ENCODE data around the gene DOCK7. TPM values are rescaled to one million over a fixed set of nuclear protein-coding genes. Genes with fewer than 3 reads are reported as not detected.

Gene DOCK7
- total RNA-seq, 1 donor from 2014 or later: 28.0 TPM

- H3K27me3 Mint-ChIP-seq (ENCODE audit: unreplicated experiment): no peaks in the 10 kb centered on the region
- H3K4me1 Mint-ChIP-seq (ENCODE audit: unreplicated experiment): no peaks in the 10 kb centered on the region
- H3K4me3 Mint-ChIP-seq (ENCODE audit: unreplicated experiment): no peak within 1 kb of the TSS
- no peaks in the 10 kb centered on the region for H3K9me3 Mint-ChIP-seq (ENCODE audit: unreplicated experiment)
- H3K27ac Mint-ChIP-seq (ENCODE audit: unreplicated experiment): no peak within 1 kb of the TSS
- no peak for TF ChIP-seq CTCF (IDR thresholded peaks at IDR 0.05; ENCODE audit: unreplicated experiment)
- no peak for DNase-seq (ENCODE audit: low spot score)
- H3K36me3 Mint-ChIP-seq (ENCODE audit: low read depth, unreplicated experiment): no peaks in the 10 kb centered on the region
Measured at GRCh38 chr1:62597281-62597680, 90.9 kb downstream of the DOCK7 start, which contains the start of gene ANGPTL3. Gene ANGPTL3, plus strand, starts transcription at chr1:62597520. Its CDS starts 47 bp downstream, at chr1:62597567.

- TF ChIP-seq CTCF (IDR thresholded peaks at IDR 0.05; ENCODE audit: unreplicated experiment): no peak
- H3K27ac Mint-ChIP-seq (ENCODE audit: unreplicated experiment): no peak overlapping the region
- peaks cover 1% of the 10 kb centered on the region for H3K27me3 Mint-ChIP-seq (ENCODE audit: unreplicated experiment)
- H3K4me1 Mint-ChIP-seq (ENCODE audit: unreplicated experiment): no peaks in the 10 kb centered on the region
- no peak overlapping the region for H3K4me3 Mint-ChIP-seq (ENCODE audit: unreplicated experiment)
- DNase-seq (ENCODE audit: low spot score): no peak
- H3K9me3 Mint-ChIP-seq (ENCODE audit: unreplicated experiment): no peaks in the 10 kb centered on the region
- no peaks in the 10 kb centered on the region for H3K36me3 Mint-ChIP-seq (ENCODE audit: low read depth, unreplicated experiment)
Measured at GRCh38 chr1:62595647-62596046, 92.5 kb downstream of the DOCK7 start.

- no peaks in the 10 kb centered on the region for H3K4me1 Mint-ChIP-seq (ENCODE audit: unreplicated experiment)
- H3K4me3 Mint-ChIP-seq (ENCODE audit: unreplicated experiment): no peak overlapping the region
- no peaks in the 10 kb centered on the region for H3K9me3 Mint-ChIP-seq (ENCODE audit: unreplicated experiment)
- peaks cover 1% of the 10 kb centered on the region for H3K27me3 Mint-ChIP-seq (ENCODE audit: unreplicated experiment)
- no peaks in the 10 kb centered on the region for H3K36me3 Mint-ChIP-seq (ENCODE audit: low read depth, unreplicated experiment)
- DNase-seq (ENCODE audit: low spot score): no peak
- TF ChIP-seq CTCF (IDR thresholded peaks at IDR 0.05; ENCODE audit: unreplicated experiment): no peak
- H3K27ac Mint-ChIP-seq (ENCODE audit: unreplicated experiment): no peak overlapping the region
Measured at GRCh38 chr1:62593825-62594394, 94.3 kb downstream of the DOCK7 start.

- Mint-ChIP-seq H3K4me1 (ENCODE audit: unreplicated experiment) (no peaks in the 10 kb centered on the region), H3K9me3 (ENCODE audit: unreplicated experiment) (no peaks in the 10 kb centered on the region), H3K27me3 (ENCODE audit: unreplicated experiment) (peaks cover 1% of the 10 kb centered on the region), H3K27ac (ENCODE audit: unreplicated experiment) (no peak overlapping the region), H3K4me3 (ENCODE audit: unreplicated experiment) (no peak overlapping the region), H3K36me3 (ENCODE audit: low read depth, unreplicated experiment) (no peaks in the 10 kb centered on the region)
- no peak for TF ChIP-seq CTCF (IDR thresholded peaks at IDR 0.05; ENCODE audit: unreplicated experiment)
- no peak for DNase-seq (ENCODE audit: low spot score)
Measured at GRCh38 chr1:62590970-62591368, 97.2 kb downstream of the DOCK7 start.

GRCh38 chr1:62590255-62590969 lies 97.8 kb downstream of the DOCK7 start:
- TF ChIP-seq CTCF (IDR thresholded peaks at IDR 0.05; ENCODE audit: unreplicated experiment): no peak
- DNase-seq (ENCODE audit: low spot score): no peak
- Mint-ChIP-seq H3K27me3 (ENCODE audit: unreplicated experiment) (peaks cover 1% of the 10 kb centered on the region), H3K9me3 (ENCODE audit: unreplicated experiment) (no peaks in the 10 kb centered on the region), H3K4me3 (ENCODE audit: unreplicated experiment) (no peak overlapping the region), H3K36me3 (ENCODE audit: low read depth, unreplicated experiment) (no peaks in the 10 kb centered on the region), H3K4me1 (ENCODE audit: unreplicated experiment) (no peaks in the 10 kb centered on the region), H3K27ac (ENCODE audit: unreplicated experiment) (no peak overlapping the region)

Data from endothelial cell (in vitro differentiated cells).